Bone marrow (tissue), 2 donors: ENCODE measurements around the gene TSC2.
"Not testable (repeated sequence)": the region's sequence is repeated elsewhere in the genome, so short reads cannot be mapped to it uniquely, and the experiment has no call there.

Experiments
- DNase-seq, 2 donors: peaks; one replicate each; lab custom pipeline; 2025; lab: John Stamatoyannopoulos, UW

TSC2 gene

DNA sequence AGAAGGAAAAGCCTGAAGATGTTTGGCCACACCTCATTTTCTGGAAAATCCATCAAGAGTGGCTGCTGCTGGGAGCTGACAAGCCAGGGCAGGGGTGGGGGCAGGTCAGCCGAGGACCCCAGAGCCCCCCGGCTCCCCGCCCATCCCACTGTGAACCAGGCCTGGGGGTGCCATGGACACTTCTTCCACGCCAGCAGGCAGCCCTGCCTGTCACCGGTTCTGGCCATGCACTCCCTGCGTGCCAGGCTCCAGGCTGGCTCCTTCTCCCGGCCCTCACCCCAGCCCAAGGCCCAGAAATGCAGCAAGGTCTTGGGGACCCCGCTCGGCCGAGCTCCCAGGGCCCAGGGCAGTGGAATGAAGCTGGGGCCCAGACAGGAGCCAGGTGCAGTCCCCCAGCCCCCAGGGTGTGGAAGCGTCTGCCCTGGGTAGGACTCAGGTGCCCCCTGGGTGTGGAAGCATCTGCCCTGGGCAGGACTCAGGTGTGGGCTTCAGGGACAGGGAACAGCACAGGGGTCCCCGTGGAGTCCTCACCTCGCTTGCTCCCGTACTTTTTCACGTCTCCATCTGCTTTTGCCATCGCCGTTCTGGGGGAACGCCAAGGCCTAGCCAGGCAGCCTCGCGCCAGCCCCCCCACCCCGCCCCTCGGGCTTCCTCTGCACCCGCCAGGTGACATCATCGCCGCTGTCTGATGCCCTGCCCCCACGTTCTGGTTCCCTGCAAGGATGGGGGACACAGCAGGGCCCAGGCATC, 75.3 kb downstream of the TSC2 start:
- DNase-seq: not testable (repeated sequence)

GRCh38 chr16:2123706-2124376, 76.1 kb downstream of the TSC2 start:
- not testable (repeated sequence) for DNase-seq

DNA sequence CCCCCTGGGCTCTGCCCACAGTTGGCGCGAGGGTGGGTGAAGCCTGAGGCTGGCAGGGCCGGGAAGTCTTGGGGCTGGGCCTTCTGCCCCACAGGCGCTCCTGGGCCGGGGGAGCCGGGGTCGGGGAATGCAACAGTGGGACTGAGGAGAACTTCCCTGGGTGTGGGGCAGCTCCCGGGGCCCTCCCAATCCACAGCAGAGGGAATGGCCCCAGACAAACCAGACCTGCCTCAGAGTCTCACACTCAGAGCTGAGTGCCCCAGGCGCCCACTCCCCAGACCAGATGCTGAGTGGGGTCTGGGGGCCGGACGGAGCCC, 76.5 kb downstream of the TSC2 start:
- not testable (repeated sequence) for DNase-seq

DNA sequence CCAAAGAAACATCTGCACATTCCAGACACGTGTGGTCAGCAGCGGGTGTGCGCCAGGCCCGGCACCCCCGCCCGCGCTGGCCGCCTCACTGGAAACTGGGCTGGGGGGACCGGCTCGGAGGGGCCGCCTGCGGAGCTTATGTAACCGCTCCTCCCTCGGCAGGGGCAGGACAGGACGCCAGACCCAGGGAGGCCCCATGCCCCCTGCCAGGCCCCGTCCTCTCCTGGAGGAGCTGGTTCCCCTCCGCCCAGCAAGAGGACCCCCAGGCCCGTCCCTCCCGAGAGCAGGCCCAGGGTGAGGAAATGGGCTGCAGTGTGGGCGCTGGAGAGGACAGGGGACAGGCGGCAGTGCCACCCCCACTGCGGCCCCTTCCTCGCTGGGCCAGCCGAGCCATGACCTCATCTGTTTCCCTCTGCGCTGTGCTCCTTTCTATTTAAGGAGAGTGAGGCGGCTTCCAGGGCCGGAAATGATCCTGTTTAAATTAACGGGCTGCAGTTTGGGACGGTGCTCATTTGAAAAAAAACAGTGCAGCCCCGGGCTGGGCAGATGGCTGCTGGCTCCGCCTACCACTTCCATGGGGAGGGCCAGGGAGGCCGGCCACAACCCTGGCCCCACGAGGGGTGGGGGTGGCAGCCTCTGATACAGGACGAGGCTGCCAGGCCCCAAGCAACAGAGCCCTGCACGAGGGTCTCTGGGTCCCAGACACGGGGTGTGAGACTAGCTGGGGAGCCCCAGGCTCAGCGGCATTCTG, 77.1 kb downstream of the TSC2 start:
- peak in 1 of 2 donors; percentile 15 for DNase-seq

GRCh38 chr16:2125609-2126008, 77.8 kb downstream of the TSC2 start:
- not testable (repeated sequence) for DNase-seq

DNA sequence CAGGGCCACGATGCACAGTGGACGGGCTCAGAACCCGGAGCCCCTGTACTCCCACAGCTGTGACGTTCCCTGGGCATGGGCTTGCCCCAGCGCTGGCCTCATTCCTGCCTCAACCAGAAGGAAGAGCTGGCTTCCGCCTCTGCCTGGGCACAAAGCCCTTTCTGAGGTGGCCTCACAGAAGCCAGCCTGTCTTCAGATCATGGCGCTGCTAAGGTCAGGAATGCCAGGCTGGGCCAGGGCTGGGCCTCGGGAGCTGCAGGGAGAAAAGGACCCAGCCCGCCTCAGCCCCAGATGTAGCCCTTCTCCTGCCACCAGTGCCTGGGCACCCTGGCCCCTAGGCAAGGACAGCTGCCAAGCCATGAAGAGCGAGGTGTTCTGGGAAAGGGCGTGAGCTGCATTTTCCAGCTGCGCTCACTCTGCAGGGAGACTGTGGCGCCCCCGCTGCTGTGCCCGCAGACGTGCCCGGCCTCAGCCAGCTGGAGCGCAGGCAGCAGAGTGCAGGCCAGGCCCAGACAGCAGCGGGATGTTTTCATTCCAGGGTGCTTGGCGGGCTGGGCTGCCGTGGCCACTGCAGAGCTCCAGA, 78.5 kb downstream of the TSC2 start:
- DNase-seq: not testable (repeated sequence)

DNA sequence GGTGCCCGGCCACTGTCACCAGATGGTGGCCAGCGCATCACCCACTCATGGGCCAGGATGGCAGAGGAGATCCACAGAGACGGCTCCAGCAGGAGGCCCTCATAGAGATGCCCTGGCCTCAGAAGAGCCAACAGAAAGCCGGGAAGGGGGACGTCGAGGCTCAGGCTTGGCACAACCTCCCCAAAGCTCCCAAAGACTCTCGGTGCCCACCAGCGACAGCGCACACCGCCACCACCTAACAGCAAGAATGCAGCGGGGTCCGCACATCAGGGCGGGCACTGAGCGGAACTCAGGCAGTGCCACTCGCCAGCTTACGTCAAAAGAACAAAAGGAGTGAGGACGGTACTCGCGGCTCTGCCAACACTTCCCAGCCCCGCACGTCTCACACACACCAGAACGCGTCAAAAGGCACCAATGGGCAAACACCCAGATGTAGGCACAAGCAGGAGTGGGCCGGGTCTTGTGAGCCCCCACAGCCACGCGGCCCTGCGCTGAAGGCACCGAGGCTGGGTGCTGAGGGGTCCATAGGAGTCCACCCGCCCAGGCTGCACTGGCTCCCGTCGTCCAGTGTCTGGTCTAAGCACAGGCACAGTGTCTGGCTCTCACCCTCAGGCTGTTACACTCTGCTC, 79.3 kb downstream of the TSC2 start:
- not testable (repeated sequence) for DNase-seq

- not testable (repeated sequence) for DNase-seq
These were observed 80.0 kb downstream of the TSC2 start for GRCh38 chr16:2127630-2128280.

GRCh38 chr16:2129251-2129650, 81.5 kb downstream of the TSC2 start:
- not testable (repeated sequence) for DNase-seq

- DNase-seq: not testable (repeated sequence)
These were observed 82.2 kb downstream of the TSC2 start for GRCh38 chr16:2129890-2130447.

GRCh38 chr16:2133797-2134196, 86.0 kb downstream of the TSC2 start:
- not testable (repeated sequence) for DNase-seq

DNA sequence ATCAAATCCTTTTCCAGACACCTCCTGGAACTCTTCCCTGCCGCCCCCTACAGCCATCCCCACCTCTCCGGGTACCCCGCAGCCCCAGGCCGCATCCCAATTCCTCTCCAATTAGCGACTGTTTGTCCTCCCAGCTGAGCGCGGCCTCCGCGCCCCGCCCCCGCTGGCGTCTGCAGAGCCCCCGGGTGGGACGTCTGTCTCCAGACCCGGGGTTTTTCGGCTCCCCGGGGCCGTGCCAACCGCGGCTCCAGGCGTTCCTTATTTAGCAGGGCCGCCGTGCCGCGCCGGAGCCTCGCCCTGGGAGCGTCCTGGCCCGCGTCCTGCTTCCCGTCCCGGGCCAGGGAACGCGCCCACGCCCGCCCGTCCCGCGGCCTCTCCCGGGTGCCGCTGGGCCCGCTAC, 87.3 kb downstream of the TSC2 start:
- DNase-seq: not testable (repeated sequence)

DNA sequence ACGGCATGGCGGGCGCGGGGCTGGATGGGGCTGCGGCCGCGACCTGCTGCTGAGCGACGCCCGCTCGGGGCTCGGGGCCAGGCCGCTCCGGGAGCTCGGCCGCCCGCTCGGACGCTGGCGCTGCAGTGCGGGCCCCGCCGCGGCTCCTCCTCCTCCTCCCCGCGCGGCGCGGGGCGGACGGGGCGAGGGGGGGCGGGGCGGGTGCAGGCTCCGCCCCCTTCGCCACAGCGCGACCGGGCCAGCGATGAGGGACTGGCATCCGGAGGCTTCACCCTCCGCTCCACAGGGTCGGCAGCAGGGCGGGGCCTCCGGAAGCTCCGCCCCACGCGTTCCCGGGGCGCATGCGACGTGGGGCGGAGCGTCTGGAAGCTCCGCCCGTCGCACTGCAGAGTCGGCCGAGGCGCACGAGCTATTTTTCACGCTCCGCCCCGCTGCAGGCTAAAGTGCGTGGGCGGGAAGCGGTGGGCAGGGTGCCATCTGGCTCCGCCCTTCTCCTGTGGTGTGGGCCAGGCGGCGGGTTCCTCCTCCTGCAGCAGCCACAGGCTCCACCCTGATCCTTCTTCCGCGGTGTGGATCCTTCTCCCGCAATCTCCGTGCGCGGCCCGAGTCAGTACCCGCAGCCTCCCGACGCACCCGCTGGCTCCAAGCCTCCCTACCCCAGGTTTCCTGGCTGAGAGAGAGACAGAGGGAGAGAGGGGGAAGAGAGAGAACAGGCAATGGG, 88.1 kb downstream of the TSC2 start, which contains the start of gene PKD1:
PKD1 (minus strand) TSS at position 129 of the 721 bp plus-strand sequence. CDS start 209 bp downstream, outside the sequence.
- DNase-seq: peak; percentile 52 to 78
